ENCODE results near the gene FNBP1. TPM values are rescaled to one million over a fixed set of nuclear protein-coding genes. Genes with fewer than 3 reads are reported as not detected.

FNBP1 gene
- total RNA-seq, 1 experiment from 2014 or later: 36.5 TPM

DNA sequence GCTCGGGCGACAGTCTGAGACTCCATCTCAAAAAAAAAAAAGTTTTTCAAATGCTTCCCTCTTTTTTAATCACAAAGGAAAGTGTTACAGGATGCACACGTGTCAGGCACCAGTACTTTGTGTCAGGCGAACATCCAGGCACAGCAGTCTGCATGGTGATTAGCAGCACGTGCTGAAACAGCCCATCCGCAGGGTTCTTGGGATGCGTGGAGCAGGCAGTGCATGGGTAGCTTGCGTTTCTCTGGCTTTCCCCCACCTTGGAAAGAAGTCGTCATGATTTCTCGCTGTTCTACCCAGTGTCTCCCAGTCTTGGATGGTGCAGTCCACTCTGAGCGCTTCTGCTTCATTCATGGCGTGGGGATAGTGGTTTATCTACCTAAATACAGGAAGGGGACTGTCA is 46.2 kb upstream of the FNBP1 start:
- Mint-ChIP-seq H3K4me3 (no peak overlapping the region), H3K27me3 (ENCODE audit: low read depth) (no peaks in the 10 kb centered on the region), H3K36me3 (ENCODE audit: insufficient read depth in 1 of 3, low read depth in 3 of 3) (peaks cover 9 to 53% (median 47%) of the 10 kb centered on the region in 3 experiments; a peak in 6 of 7 replicates), H3K4me1 (no peaks in the 10 kb centered on the region), H3K27ac (no peak overlapping the region; a peak in 1 of 7 replicates), H3K9me3 (no peaks in the 10 kb centered on the region)
- Histone ChIP-seq H4K8ac (replicated peaks; ENCODE audit: insufficient read length, low read depth, low read length) (no peak overlapping the region), H4K91ac (ENCODE audit: insufficient read length, low read depth, low read length) (no peak overlapping the region), H2BK15ac (ENCODE audit: low read depth, low read length) (no peak overlapping the region), H2BK12ac (ENCODE audit: insufficient read length, low read depth, low read length) (no peak overlapping the region), H3K4me1 (ENCODE audit: insufficient read depth, low read length) (no peaks in the 10 kb centered on the region), H3K79me1 (ENCODE audit: insufficient read depth, low read depth, low read length, poor library complexity, severe bottlenecking) (no peaks in the 10 kb centered on the region), H3K79me2 (ENCODE audit: insufficient read depth, low read length) (no peaks in the 10 kb centered on the region), H2BK5ac (ENCODE audit: insufficient read length, low read length) (no peak overlapping the region), H3K4ac (ENCODE audit: low read depth, low read length) (no peak overlapping the region), H3K9me3 (ENCODE audit: control insufficient read depth, low read depth, low read length) (no peaks in the 10 kb centered on the region), H3K14ac (ENCODE audit: insufficient read depth, low read length) (no peak overlapping the region; the same call in 1 of the 2 replicates), H3K23ac (ENCODE audit: insufficient read length, low read depth, low read length) (no peak overlapping the region), H4K5ac (ENCODE audit: insufficient read length, low read depth, low read length) (no peak overlapping the region), H3K27me3 (ENCODE audit: insufficient read depth, low read length) (no peaks in the 10 kb centered on the region), H3K27ac (ENCODE audit: insufficient read length, low read depth, low read length) (no peak overlapping the region), H3K9ac (ENCODE audit: extremely low read depth, insufficient read length, low read length) (no peak overlapping the region), H3K18ac (ENCODE audit: insufficient read length, low read depth, low read length) (no peak overlapping the region), H3K56ac (ENCODE audit: insufficient read length, low read depth, low read length) (no peak overlapping the region), H3T11ph (ENCODE audit: low read length) (no peak overlapping the region), H2AFZ (ENCODE audit: low read length) (no peak overlapping the region), H4K20me1 (ENCODE audit: control insufficient read depth, insufficient read depth, insufficient read length) (no peaks in the 10 kb centered on the region), H3K23me2 (ENCODE audit: insufficient read length, low read depth, low read length, poor library complexity, severe bottlenecking) (no peaks in the 10 kb centered on the region), H2BK120ac (ENCODE audit: low read depth, low read length, poor library complexity, severe bottlenecking) (no peak overlapping the region), H2BK20ac (ENCODE audit: low read depth, low read length, poor library complexity, severe bottlenecking) (no peak overlapping the region), H2AK5ac (ENCODE audit: insufficient read length, low read length) (no peak overlapping the region), H3K4me2 (ENCODE audit: insufficient read depth, insufficient read length, low read length) (no peak overlapping the region)
- no CpG with 5 or more reads among the region's 12 CpGs for WGBS (ENCODE audit: extremely low coverage, insufficient read length, low lambda C conversion rate)
- no peak for DNase-seq
- no peak for TF ChIP-seq CTCF (conservative IDR thresholded peaks at IDR 0.05)
